IgD-negative memory B cell (primary cell): ENCODE measurements around the gene ZNF580. TPM values are rescaled to one million over a fixed set of nuclear protein-coding genes. Genes with fewer than 3 reads are reported as not detected.

Source experiments
- H3K27ac Mint-ChIP-seq, 3 donors: one replicate each; pipeline ENCODE4 v1.8.0; 2020 to 2022; ENCODE audit warnings: mild to moderate bottlenecking in 3 of 3, mixed read lengths in 3 of 3, moderate library complexity in 1 of 3
- H3K27me3 Mint-ChIP-seq: one replicate; pipeline ENCODE4 v1.8.0; 2021; ENCODE audit warnings: mixed read lengths
- H3K36me3 Mint-ChIP-seq: one replicate; pipeline ENCODE4 v1.8.0; 2020; ENCODE audit warnings: mild to moderate bottlenecking, mixed read lengths
- H3K4me1 Mint-ChIP-seq, 3 donors: one replicate each; pipeline ENCODE4 v1.8.0; 2020 to 2022; ENCODE audit warnings: mixed read lengths in 3 of 3, mild to moderate bottlenecking in 1 of 3
- H3K4me3 Mint-ChIP-seq, 4 donors: one replicate each; pipeline ENCODE4 v1.8.0; 2020 to 2022; ENCODE audit warnings: mild to moderate bottlenecking in 4 of 4, mixed read lengths in 4 of 4, moderate library complexity in 3 of 4
- H3K9me3 Mint-ChIP-seq, 3 donors: one replicate each; pipeline ENCODE4 v1.8.0; 2020 to 2021; ENCODE audit warnings: mixed read lengths in 3 of 3, mild to moderate bottlenecking in 1 of 3
- polyA plus RNA-seq: library from polyadenylated mRNA; unstranded; fragments of 300-500 nt; fragmentation: Illumina TruSeq; gene quantifications from one replicate; pipeline ENCODE4 v1.2.3, GENCODE V29; 2021

Gene ZNF580
- polyA plus RNA-seq, 1 donor from 2014 or later: 38.4 TPM

- no peak overlapping the region for H3K4me3 Mint-ChIP-seq
- H3K27me3 Mint-ChIP-seq: no peaks in the 10 kb centered on the region
- peaks cover 0 to 12% (median 8%) of the 10 kb centered on the region in 3 donors for H3K4me1 Mint-ChIP-seq
- H3K9me3 Mint-ChIP-seq: no peaks in the 10 kb centered on the region
- H3K36me3 Mint-ChIP-seq: peaks cover 2% of the 10 kb centered on the region
- peak overlapping the region in 1 of 3 donors; percentile 46 for H3K27ac Mint-ChIP-seq
These were observed 45.0 kb downstream of the ZNF580 start for GRCh38 chr19:55685776-55686175.

- Mint-ChIP-seq H3K4me3 (no peak overlapping the region), H3K9me3 (no peaks in the 10 kb centered on the region), H3K27me3 (no peaks in the 10 kb centered on the region), H3K36me3 (peaks cover 2% of the 10 kb centered on the region), H3K27ac (peak overlapping the region in 1 of 3 donors; percentile 91), H3K4me1 (peaks cover 0 to 12% (median 8%) of the 10 kb centered on the region in 3 donors)
These were observed 45.7 kb downstream of the ZNF580 start for GRCh38 chr19:55686311-55687050.

- no peaks in the 10 kb centered on the region for H3K9me3 Mint-ChIP-seq
- peaks cover 0 to 11% (median 8%) of the 10 kb centered on the region in 3 donors for H3K4me1 Mint-ChIP-seq
- H3K4me3 Mint-ChIP-seq: no peak overlapping the region
- peaks cover 2% of the 10 kb centered on the region for H3K36me3 Mint-ChIP-seq
- peak overlapping the region in 2 of 3 donors; percentile 14 to 53 for H3K27ac Mint-ChIP-seq
- H3K27me3 Mint-ChIP-seq: no peaks in the 10 kb centered on the region
These were observed 46.7 kb downstream of the ZNF580 start for GRCh38 chr19:55687281-55688201.

GRCh38 chr19:55688422-55689218 lies 47.8 kb downstream of the ZNF580 start:
- Mint-ChIP-seq H3K36me3 (no peaks in the 10 kb centered on the region), H3K27me3 (no peaks in the 10 kb centered on the region), H3K9me3 (no peaks in the 10 kb centered on the region), H3K4me1 (peaks cover 0 to 9% (median 6%) of the 10 kb centered on the region in 3 donors), H3K4me3 (peak overlapping the region in 1 of 4 donors; percentile 70), H3K27ac (peak overlapping the region in 2 of 3 donors; percentile 14 to 80)

- Mint-ChIP-seq H3K36me3 (no peaks in the 10 kb centered on the region), H3K27ac (no peak overlapping the region), H3K27me3 (no peaks in the 10 kb centered on the region), H3K4me3 (no peak overlapping the region), H3K4me1 (peaks cover 0 to 6% (median 6%) of the 10 kb centered on the region in 3 donors), H3K9me3 (no peaks in the 10 kb centered on the region)
These were observed 48.8 kb downstream of the ZNF580 start for GRCh38 chr19:55689411-55690108.

- no peaks in the 10 kb centered on the region for H3K9me3 Mint-ChIP-seq
- H3K4me3 Mint-ChIP-seq: peak overlapping the region in 1 of 4 donors; percentile 5
- H3K36me3 Mint-ChIP-seq: no peaks in the 10 kb centered on the region
- no peaks in the 10 kb centered on the region for H3K27me3 Mint-ChIP-seq
- peaks cover 0 to 6% (median 6%) of the 10 kb centered on the region in 3 donors for H3K4me1 Mint-ChIP-seq
- H3K27ac Mint-ChIP-seq: no peak overlapping the region
These were observed 49.4 kb downstream of the ZNF580 start for GRCh38 chr19:55690109-55690768.

GRCh38 chr19:55690769-55691545 lies 50.2 kb downstream of the ZNF580 start:
- Mint-ChIP-seq H3K4me1 (peaks cover 0 to 6% (median 6%) of the 10 kb centered on the region in 3 donors), H3K9me3 (no peaks in the 10 kb centered on the region), H3K27me3 (no peaks in the 10 kb centered on the region), H3K27ac (peak overlapping the region in 1 of 3 donors; percentile 67), H3K4me3 (no peak overlapping the region), H3K36me3 (no peaks in the 10 kb centered on the region)

GRCh38 chr19:55691561-55692481 lies 51.0 kb downstream of the ZNF580 start:
- Mint-ChIP-seq H3K4me3 (no peak overlapping the region), H3K9me3 (no peaks in the 10 kb centered on the region), H3K36me3 (no peaks in the 10 kb centered on the region), H3K27ac (peak overlapping the region in 1 of 3 donors; percentile 67), H3K27me3 (no peaks in the 10 kb centered on the region), H3K4me1 (peaks cover 0 to 6% (median 6%) of the 10 kb centered on the region in 3 donors)

GRCh38 chr19:55692681-55693081 lies 51.9 kb downstream of the ZNF580 start:
- Mint-ChIP-seq H3K4me1 (peaks cover 0 to 5% (median 4%) of the 10 kb centered on the region in 3 donors), H3K9me3 (no peaks in the 10 kb centered on the region), H3K27ac (peak overlapping the region in 1 of 3 donors; percentile 19), H3K27me3 (no peaks in the 10 kb centered on the region), H3K4me3 (no peak overlapping the region), H3K36me3 (peaks cover 2% of the 10 kb centered on the region)
